Lung (tissue), 12 donors: Measurements from ENCODE around the gene LSP1. TPM values are rescaled to one million over a fixed set of nuclear protein-coding genes. Genes with fewer than 3 reads are reported as not detected.

Experiments used
- ATAC-seq: fragments of 200-7000 bp; cut with Tn5 transposase; one replicate; pipeline ENCODE4 v1.9.1; 2020; ENCODE audit warnings: moderate number of reproducible peaks; ENCODE audit not compliant: insufficient read depth, low FRiP score
- DNase-seq, 3 donors: peaks; one replicate each; pipeline ENCODE4 v3.0.0-alpha.2; 2013 to 2017
- H3K27ac ChIP-seq, 2 donors: one replicate each; pipeline ENCODE4 v1.5.1; 2013; ENCODE audit warnings: mild to moderate bottlenecking in 2 of 2, moderate library complexity in 2 of 2, control low read depth in 1 of 2, inconsistent platforms in 1 of 2, low read depth in 1 of 2, low read length in 1 of 2
- H3K27me3 ChIP-seq, 3 donors: one replicate each; pipeline ENCODE4 v1.5.1; 2013; ENCODE audit warnings: low read length in 2 of 3; ENCODE audit not compliant: control insufficient read depth in 3 of 3, insufficient read depth in 3 of 3
- H3K36me3 ChIP-seq, 4 donors: one replicate each; pipeline ENCODE4 v1.5.1; 2013; ENCODE audit warnings: low read length in 4 of 4, mild to moderate bottlenecking in 1 of 4, moderate library complexity in 1 of 4; ENCODE audit not compliant: control insufficient read depth in 4 of 4, insufficient read depth in 4 of 4
- H3K4me1 ChIP-seq, 5 donors: one replicate each; pipeline ENCODE4 v1.5.1; 2013; ENCODE audit warnings: low read length in 5 of 5, mild to moderate bottlenecking in 2 of 5, moderate library complexity in 1 of 5; ENCODE audit not compliant: control insufficient read depth in 5 of 5, insufficient read depth in 5 of 5
- H3K4me3 ChIP-seq: one replicate; pipeline ENCODE4 v1.5.1; 2013; ENCODE audit warnings: mild to moderate bottlenecking, control low read depth, moderate library complexity
- H3K9ac ChIP-seq, 2 donors: one replicate each; pipeline ENCODE4 v1.5.1; 2013; ENCODE audit warnings: low read length in 2 of 2, control low read depth in 1 of 2; ENCODE audit not compliant: insufficient read depth in 1 of 2
- H3K9me3 ChIP-seq, 4 donors: one replicate each; pipeline ENCODE4 v1.5.1; 2013; ENCODE audit warnings: low read length in 3 of 4, mild to moderate bottlenecking in 1 of 4, moderate library complexity in 1 of 4; ENCODE audit not compliant: control insufficient read depth in 4 of 4, insufficient read depth in 3 of 4
- WGBS, 2 donors: extraction: QIAGEN DNeasy Blood & Tissue Kit; methylation state at CpG; one replicate each; pipeline ENCODE4 v1.1.7; 2013; 5-methylcytosine and 5-hydroxymethylcytosine counted together
- polyA plus RNA-seq, 2 donors: library from polyadenylated mRNA; stranded (reverse); fragments of 200-250 nt; gene quantifications; one replicate each; pipeline ENCODE4 v1.2.1, GENCODE V29; 2013
- total RNA-seq, 2 donors: library from RNA; depleted of rRNA in 1 of 2; stranded (reverse); fragments of >200 nt in 1 of 2; gene quantifications; one replicate each; pipeline ENCODE4 v1.2.1, GENCODE V29; 2014 to 2021
- TF ChIP-seq, protein P1 (sequence below): IDR thresholded peaks from 2 replicates; pipeline ENCODE4 v1.5.1; 2012; ENCODE audit warnings: mild to moderate bottlenecking; ENCODE audit errors: control extremely low read depth, extremely low read depth
- donor health status: control.
- donor health status: control.
- donor health status: Bipolar disorder and iron deficiency.
- donor health status: healthy.
- donor health status: DM: yes; HTN: yes; CAD: no.

LSP1 gene
- total and polyA plus RNA-seq, 4 donors, result 44.9 to 121 (median 83.9) TPM

- TF ChIP-seq, protein P1, sequence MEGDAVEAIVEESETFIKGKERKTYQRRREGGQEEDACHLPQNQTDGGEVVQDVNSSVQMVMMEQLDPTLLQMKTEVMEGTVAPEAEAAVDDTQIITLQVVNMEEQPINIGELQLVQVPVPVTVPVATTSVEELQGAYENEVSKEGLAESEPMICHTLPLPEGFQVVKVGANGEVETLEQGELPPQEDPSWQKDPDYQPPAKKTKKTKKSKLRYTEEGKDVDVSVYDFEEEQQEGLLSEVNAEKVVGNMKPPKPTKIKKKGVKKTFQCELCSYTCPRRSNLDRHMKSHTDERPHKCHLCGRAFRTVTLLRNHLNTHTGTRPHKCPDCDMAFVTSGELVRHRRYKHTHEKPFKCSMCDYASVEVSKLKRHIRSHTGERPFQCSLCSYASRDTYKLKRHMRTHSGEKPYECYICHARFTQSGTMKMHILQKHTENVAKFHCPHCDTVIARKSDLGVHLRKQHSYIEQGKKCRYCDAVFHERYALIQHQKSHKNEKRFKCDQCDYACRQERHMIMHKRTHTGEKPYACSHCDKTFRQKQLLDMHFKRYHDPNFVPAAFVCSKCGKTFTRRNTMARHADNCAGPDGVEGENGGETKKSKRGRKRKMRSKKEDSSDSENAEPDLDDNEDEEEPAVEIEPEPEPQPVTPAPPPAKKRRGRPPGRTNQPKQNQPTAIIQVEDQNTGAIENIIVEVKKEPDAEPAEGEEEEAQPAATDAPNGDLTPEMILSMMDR, result no peak
- no peak overlapping the region for H3K9ac ChIP-seq
- peaks cover 0 to 12% (median 4%) of the 10 kb centered on the region in 4 donors for H3K9me3 ChIP-seq
- no peak for DNase-seq
- H3K4me1 ChIP-seq, result peaks cover 0 to under 1% (median 0%) of the 10 kb centered on the region in 5 donors
- no peak overlapping the region for H3K27ac ChIP-seq
- 83 to 90% methylated on average over 14 of the region's 14 CpGs for WGBS, 2 donors
- peaks cover 0 to 2% (median 0%) of the 10 kb centered on the region in 3 donors for H3K27me3 ChIP-seq
- no peaks in the 10 kb centered on the region for H3K36me3 ChIP-seq
- ATAC-seq, result no peak
- H3K4me3 ChIP-seq, result no peak overlapping the region
Measured at GRCh38 chr11:1820463-1821325, 32.2 kb upstream of the LSP1 start.

DNA sequence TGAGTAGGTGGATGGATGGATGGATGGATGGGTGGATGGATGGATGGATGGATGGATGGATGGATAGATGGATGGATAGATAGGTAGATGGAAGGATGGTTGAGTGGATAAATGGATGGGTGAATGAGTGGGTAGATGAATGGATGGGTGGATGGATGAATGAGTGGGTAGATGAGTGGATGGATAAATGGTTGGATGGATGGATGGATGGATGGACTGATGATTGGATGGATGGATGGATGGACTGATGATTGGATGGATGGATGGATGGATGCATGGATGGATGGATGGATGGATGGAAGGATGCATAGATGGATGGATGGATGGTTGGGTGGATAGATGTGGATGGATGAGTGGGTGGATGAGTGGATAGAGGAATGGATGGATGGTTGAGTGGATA lies 31.3 kb upstream of the LSP1 start:
- ATAC-seq, result no peak

DNA sequence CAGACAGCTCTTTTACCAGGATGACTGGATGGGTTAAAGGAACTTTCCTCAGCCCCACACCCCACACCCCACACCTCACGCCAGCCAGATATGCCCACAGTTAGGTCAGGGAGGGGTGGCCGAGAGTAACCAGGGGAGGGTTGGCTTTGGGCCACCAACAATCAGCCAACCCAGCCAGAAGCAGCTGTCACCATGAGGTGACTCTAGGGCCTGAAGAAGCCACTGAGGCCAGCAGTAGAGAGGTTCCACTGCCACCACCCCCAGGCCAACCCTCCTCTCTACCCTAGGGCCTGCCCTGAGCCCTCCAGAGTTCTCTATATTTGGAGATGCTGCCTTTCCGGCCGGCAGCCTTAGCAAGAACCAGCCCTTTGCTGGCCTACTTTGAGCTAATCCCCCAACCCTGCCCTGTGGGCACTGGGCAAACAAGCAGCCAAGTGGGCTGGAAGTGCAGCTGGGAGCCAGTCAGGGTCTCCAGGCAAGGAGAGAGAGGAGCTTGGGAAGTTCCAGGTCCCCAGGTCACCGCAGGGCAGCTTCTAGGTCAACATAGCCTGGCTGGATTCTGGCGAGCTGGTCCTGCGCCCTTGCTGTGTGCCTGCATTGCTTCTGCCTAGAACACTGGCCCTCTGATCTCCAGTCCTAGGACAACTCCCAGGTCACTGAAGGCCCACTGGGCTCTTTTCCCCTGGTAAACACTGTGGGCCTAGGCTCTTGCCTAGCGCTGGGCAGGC lies 30.1 kb upstream of the LSP1 start:
- no peak for DNase-seq
- Histone ChIP-seq H3K9me3 (peaks cover 0 to 8% (median 4%) of the 10 kb centered on the region in 4 donors), H3K9ac (no peak overlapping the region), H3K4me1 (peaks cover 0 to 22% (median 5%) of the 10 kb centered on the region in 5 donors), H3K27me3 (peaks cover 0 to 2% (median 0%) of the 10 kb centered on the region in 3 donors), H3K4me3 (no peak overlapping the region), H3K27ac (no peak overlapping the region), H3K36me3 (no peaks in the 10 kb centered on the region)
- WGBS, 2 donors, result 80 to 95% methylated on average over 8 of the region's 8 CpGs
- ATAC-seq, result no peak
- TF ChIP-seq, protein P1, result no peak

More for the DNA sequence above, 31.3 kb upstream of the LSP1 start:
- H3K36me3 ChIP-seq, result no peaks in the 10 kb centered on the region
- H3K27ac ChIP-seq, result no peak overlapping the region
- H3K27me3 ChIP-seq, result peaks cover 0 to 2% (median 0%) of the 10 kb centered on the region in 3 donors
- H3K4me1 ChIP-seq, result peaks cover 0 to 9% (median 1%) of the 10 kb centered on the region in 5 donors
- H3K9ac ChIP-seq, result no peak overlapping the region
- peaks cover 0 to 12% (median 4%) of the 10 kb centered on the region in 4 donors for H3K9me3 ChIP-seq
- TF ChIP-seq, protein P1, result no peak
- no peak overlapping the region for H3K4me3 ChIP-seq
- no peak for DNase-seq
